Hypothalamus (tissue), 51 donors: Measurements from ENCODE around the gene TEKT2.

Experiments used
- DNase-seq, 51 donors: peaks; one replicate each; lab custom pipeline; 2025; lab: John Stamatoyannopoulos, UW

TEKT2 gene

DNA sequence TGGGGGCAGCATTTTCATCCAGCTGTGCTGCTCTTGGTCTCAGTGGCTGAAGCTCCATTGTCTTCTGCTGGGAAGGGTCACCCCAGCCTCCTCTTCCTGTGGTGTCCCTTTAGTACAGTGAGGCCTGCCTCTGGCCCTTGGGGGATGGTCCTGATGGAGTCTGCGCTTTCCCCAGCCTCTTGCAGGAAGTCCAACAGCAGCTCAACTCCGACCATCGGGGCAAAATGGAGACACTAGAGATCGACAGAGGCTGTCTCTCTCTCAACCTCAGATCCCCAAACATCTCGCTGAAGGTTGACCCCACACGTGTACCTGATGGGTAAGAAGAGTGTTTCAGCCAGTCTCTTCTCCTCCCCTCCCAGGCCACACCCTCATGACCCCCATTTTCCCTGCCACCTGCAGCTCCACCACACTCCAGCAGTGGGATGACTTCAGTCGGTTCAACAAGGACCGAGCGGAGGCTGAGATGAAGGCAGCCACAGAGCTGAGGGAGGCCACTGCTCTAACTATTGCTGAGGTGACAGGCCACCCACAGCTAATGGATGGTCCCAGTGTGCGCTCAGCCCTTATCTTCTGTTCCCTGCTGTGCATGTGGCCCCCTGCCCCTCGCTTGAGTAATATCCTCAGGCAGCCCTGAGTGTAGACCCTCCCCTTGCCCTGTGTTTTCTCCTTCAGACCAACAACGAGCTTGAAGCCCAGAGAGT is 2.8 kb downstream of the TEKT2 start:
- DNase-seq = no peak

DNA sequence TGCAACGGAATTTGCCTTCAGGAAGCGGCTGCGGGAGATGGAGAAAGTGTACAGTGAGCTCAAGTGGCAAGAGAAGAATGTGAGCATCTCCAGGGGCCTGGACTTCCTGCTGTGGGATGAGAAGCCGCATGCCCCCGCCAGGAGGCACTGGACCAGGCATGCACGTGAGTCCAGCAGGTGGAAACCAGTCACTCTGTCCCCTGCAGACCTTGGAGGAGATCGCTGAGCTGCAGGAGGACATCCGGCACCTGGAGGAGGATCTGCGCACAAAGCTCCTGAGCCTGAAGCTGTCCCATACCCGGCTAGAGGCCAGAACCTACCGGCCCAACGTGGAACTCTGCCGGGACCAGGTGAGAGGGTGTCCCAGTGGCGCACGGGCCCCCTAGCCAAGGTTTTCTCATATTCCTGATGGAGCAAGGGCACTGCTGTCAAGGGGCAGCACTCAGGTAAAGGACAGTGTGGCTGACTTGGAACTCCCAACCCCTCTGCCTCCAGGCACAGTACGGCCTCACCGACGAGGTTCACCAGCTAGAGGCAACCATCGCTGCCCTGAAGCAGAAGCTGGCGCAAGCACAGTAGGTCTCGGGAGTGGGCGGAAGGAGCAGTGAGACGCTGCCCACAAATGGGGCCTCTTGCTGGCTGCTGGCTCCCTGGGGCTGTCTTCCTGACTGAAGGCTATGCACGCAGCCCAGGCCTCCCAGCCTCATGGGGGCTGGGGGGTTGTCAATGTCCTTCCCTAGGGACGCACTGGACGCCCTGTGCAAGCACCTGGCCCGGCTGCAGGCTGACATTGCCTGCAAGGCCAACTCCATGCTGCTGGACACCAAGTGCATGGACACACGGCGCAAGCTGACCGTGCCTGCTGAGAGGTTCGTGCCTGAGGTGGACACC is 3.6 kb downstream of the TEKT2 start:
- no peak for DNase-seq

DNA sequence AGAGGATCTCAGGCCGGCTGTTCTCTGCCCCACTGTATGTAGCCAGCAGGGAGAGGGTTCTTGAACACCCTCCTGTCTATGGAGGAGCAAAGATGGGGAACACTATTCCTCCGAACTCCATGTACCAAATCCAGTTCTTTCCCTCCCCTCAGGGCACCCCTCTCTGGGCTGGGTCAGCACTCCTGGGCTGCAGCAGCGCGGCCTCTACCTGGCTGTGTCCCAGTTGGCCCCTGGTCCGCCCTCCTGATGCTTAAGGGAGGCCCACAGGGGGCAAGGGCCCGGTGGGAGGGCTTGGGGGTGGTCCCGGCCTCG is 4.3 kb downstream of the TEKT2 start:
- DNase-seq = peak in 2 of 51 donors; percentile 53 to 63

DNA sequence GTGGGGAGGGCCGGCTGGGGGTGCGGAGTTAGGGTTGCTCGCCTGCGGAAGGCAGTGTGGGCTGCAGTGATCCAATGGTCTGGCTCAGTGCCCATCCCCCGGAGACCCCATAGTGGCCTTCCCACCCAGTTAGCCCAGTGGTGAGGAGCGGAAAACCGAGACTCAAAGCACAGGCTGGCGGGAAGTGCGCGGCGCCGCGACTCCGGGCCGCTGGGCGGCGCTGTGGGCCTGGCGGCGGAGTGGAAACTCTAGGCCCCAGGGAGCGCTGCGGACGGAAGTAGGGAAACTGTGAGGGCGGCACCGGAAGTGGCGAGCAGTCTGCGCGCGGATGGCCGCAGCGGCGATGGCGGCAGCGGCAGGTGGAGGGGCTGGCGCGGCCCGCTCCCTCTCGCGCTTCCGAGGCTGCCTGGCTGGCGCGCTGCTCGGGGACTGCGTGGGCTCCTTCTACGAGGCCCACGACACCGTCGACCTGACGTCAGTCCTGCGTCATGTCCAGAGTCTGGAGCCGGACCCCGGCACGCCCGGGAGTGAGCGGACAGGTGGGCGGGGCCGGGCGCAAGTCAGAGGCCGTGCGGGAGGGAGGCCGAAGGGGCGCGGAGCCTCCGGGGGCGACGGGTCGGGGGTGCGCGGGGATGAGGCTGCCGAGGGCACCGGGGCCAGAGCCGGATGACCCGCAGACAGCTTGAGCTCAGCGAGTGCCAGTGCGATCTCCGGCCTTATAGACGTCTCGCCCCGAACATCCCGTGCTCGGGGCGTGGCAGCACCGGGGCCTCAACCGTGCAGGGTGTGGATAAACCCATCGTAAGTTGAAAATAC is 4.9 kb downstream of the TEKT2 start, which contains the start of gene ADPRS:
TSS of gene ADPRS (plus strand) at position 316 of the 816 bp plus-strand sequence. CDS start at position 329, 13 bp downstream.
- DNase-seq = peak; percentile 19 to 91 (median 79)

DNA sequence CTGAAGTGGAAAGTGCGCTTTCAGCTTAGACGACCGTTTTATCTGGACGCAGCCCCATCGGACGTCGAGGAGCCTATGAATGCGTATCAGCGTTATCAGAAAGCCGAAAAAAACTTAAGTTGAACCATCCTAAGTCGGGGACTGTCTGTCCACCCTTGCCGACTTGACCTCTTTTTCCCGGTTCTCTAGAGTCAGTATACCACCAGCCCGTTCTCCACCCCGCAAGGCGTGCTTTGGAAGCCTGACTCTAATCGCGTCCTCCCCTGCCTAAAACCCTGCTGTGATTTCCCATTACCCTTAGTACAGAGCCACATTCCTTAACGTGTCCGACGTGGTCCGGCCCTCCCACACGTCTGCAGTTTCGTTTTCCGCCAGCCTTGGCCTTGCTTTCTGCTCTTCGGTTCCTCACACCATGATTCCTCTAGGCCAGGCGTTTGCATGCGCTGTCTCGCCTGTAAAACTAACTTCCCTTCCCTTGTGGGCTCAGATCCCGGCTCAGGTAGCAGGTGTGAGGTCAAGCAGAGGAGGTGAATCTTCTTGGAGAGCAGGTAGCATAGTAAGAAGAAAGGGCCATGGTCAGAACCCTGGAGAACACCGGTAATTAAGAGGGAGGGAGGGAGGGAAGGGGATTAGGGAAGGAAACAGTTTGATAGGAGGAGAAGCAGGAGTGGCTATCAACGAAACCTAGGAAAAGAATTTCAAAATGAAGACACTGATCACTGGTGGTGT is 5.7 kb downstream of the TEKT2 start:
- DNase-seq = no peak

DNA sequence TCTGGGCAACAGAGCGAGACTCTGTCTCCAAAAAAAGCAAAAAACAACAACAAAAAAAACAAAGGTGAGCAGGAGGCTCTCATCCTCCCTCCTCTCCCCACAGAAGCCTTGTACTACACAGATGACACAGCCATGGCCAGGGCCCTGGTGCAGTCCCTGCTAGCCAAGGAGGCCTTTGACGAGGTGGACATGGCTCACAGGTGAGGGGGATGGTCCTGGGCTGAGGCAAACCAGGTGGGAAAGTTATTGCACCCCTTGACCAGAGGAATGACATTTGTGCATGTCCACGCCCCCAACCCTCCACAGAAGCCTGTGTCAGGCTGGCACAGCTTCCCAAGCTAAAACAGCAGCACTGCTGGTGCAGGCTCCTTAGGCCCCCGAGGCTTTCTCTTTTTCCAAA is 7.2 kb downstream of the TEKT2 start:
- DNase-seq = no peak

DNA sequence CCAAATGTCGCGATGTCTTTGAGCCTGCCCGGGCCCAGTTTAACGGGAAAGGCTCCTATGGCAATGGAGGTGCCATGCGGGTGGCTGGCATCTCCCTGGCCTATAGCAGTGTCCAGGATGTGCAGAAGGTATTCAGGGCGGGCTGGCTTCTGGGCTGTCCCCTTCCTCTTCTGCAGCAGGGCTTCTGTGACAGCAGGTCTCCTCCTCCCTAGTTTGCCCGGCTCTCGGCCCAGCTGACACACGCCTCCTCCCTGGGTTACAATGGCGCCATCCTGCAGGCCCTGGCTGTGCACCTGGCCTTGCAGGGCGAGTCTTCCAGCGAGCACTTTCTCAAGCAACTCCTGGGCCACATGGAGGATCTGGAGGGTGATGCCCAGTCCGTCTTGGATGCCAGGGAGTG is 7.8 kb downstream of the TEKT2 start:
- DNase-seq = no peak

DNA sequence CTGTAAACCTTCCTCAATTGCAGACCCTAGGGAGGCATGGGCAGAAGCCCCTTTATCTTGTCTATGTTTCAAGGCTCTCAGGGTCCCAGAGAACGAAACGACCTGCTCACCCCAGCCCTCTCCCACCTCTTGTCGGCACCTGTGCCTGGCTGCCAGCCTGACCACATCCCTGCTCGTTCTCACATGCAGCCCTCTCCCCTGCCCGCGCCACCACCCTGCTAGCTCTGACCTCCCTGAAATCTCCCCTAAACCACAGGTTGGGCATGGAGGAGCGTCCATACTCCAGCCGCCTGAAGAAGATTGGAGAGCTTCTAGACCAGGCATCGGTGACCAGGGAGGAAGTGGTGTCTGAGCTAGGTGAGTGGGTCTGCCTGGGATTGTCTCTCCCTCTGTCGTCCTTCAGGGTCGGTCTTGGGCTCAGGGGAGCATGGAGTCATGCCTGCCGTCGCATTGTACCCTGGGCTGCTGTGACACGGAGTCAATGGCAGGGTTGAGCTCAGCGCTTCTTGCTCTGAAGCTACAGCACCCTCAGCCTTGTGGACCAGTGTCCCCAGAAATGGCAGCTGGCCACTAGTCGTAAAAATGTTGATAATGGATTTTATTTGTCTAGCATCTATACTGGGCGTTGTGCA is 8.4 kb downstream of the TEKT2 start:
- no peak for DNase-seq

DNA sequence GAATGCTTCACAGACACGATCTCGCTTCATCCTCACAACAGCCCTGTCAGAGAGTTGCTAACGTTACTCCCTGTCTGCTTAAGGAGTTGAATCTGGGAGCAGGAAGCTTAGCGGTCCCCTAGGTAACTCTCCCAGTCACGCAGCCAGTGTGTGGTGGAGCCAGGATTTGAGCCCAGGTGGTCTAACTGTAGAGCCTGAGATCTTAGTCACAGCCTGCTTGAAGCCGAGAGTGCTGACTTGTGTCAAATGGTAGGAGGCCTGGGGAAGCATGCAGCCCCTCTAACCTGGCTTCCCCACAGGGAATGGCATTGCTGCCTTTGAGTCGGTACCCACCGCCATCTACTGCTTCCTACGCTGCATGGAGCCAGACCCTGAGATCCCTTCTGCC is 8.9 kb downstream of the TEKT2 start:
- DNase-seq = no peak

DNA sequence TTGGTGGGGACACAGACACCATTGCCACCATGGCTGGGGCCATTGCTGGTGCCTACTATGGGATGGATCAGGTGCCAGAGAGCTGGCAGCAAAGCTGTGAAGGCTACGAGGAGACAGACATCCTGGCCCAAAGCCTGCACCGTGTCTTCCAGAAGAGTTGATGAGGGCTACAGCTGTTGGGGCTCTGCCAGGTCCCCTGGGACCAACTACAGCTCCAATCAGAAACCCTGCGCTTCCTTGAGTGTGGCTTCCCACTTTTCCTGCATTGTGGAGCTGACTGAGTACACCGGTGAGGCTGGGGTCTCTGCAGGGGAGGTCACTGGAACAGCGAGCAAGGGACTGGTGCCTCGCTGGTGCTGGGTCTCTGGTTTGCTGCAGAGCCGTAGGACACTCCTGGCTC is 9.3 kb downstream of the TEKT2 start:
- DNase-seq = peak in 1 of 51 donors; percentile 54

DNA sequence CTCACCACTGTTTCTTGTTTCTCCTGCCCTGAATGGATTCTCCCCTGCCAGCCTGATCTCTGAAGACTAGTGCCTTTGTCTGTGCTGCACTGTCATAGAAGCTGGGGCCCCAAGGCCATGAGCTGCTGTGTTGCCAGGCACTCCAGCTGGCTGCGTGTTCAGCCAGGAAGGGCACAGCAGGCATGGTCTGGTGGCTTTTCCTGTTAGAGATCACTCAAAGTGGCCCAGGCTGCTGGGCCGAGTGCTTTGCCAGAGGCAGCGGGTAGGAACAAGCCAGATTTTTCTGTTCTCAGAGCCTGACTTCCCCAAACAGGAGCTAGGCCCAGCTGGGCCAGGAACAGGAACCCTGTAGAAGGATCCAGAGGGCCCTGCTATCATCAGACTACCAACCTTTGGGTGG is 10.0 kb downstream of the TEKT2 start:
- peak in 46 of 51 donors; percentile 11 to 94 (median 75) for DNase-seq

DNA sequence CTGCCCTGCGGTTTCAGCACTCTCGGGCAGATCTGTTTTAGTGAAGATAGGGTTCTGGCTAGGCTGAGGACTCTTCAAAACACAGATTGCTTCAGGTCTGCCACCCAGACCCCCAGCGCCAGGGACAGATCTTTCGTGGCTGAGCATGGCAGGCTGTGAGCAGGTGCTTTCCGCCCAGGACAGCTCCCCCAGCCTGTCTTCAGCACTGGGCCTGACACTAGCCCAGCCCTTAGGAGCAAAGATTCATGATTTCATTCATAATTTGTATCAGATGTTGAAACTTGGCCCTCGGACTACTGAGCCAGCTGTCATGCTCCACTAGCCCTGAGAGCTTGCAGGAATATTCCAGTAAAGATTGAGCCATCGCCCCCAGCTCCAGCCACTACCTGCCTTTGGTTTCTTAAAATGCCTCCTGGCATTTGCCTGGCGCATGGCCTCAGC is 10.7 kb downstream of the TEKT2 start:
- DNase-seq = no peak

DNA sequence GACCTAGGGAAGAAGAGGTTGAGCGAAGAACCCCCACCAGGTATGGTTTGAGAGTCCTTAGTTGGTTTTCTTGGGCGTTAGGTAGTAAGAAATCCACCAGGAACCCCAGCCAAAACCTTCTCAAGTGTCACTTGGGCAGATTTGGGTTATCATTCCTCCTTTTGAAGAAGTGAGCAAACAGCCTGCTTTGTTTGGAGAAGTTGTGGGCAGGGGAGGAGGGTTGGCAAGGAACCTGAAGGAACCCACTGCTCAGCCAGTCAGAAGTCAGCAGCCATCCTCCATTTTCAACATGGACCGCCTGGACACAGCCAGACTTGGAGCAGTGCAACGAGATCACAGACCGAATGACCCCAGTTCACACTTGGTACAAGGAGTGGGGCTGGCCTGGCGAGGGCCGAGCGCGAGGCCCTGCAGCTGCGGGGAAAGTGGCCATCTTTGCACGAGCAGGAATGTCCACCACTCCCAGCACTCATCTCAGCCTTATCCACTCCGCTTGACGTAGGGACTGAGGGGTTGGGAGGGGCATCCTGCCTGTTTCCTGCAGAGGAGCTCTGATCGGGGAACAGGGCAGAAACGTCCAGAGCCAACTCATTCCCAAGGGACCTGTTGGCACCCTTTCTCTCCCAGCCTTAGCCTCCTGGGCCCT is 12.0 kb downstream of the TEKT2 start:
- peak in 1 of 51 donors; percentile 19 for DNase-seq

DNA sequence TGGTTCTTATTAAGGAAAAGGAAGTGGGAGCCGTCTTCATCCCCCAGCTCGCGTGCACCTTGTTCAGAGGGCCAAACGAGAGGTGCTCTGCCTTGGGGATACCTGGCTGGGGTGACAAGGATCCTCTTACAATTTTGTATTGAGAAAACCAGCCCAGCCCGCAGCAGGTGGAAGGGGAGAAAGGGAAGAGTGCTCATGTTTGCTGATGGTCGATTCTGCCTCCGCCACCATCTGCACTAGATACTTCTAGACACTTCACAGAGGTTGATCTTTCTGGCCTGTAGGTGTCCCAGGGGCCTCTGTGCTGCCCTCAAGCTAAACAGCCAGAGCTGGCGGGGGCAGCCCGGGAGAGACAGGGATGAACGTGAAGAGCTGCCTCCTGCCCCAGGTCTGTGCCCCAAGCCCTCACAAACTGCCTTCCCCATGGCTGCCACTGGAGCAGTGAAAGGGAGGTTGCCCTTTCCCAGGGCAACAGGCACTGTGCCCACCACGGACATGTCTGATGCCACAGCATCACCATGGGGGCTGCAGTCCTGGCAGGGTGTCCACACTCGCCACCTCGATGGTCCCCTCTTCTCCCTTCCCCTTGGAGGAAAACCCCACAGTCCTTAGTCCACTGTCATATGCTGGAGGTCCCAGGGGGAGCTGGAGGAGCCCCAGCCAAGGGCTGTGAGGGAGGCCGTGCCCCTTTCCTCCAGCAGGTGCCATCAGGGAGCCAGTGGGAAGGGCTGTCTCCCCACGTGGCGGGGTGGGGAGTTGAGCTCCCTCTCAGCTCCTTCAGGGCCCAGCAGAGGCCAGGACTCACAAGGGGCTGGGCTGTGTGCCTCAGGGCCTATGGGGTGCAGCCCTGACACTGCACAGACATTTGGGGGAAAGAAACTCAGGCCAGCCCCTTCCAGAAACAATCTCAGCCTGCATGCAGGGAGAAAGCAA is 12.9 kb downstream of the TEKT2 start:
- peak in 1 of 51 donors; percentile 12 for DNase-seq

DNA sequence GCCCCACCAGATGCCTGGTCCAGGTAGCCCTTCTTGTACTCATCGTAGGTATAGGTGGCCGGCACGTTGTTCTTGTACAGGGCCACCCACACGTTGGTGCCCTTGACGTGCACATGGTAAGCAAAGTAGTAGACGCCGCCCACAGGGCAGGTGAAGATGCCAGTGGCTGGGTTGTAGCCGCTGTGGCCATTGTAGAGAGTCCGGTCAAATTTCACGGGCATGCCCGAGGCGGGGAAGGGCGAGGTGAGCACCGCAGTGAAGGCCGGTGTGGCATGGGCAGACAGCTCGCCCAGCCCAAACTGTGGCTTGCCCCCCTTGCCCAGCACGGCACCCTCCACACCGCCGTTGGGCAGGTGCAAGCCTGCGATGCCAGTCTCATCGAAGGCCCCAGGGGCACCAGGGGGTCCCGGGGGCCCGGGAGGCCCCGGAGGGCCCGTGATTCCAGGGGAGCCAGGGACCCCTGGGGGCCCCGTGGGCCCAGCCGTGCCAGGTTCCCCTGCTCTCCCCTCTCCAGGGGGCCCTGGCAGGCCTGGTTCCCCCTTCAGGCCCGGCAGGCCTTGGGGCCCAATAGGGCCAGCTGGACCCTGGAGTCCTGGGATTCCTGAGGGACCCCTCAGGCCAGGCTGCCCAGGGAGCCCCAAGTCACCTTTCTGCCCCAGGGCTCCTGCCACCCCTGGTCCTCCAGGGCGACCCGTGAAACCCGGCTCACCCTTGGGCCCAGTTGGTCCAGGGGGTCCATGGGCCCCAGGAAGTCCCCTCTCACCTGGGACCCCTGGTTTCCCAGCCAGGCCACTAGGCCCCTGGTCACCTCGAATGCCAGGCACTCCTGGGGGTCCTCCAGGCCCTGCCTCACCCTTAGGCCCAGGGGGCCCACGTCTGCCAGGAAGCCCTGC is 14.0 kb downstream of the TEKT2 start:
- DNase-seq = no peak

DNA sequence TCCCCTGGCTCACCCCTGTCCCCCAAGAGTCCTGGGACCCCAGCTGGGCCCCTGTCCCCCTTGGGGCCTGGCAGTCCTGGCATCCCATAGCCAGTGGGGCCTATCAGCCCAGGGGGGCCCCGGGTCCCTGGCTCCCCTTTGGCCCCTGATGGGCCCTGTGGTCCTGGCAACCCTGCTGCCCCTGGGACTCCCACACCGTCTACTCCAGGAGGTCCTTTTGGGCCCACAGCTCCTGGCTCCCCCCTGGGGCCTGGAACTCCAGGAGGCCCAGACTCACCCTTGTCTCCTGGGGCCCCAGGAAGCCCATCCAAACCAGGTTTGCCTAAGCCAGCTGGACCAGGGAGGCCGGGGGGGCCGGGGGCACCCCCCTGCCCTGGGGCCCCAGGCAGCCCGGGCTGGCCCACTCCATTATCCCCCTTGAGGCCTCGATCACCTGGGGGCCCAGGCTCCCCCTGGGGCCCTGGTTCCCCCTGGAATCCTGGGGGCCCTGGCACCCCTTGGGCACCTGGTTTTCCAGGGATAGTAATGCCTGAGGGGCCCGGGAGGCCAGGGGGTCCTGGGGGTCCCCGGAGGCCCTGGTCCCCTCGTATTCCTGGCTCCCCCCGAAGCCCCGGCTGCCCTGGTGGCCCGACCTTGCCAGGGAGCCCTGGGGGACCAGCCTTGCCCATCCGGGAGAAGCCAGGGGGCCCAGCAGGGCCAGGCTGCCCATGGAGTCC is 14.9 kb downstream of the TEKT2 start:
- no peak for DNase-seq
